ENCODE data around the gene BAX.

The BAX gene

GRCh38 chr19:48928164-48929025, 26.3 kb upstream of the BAX start:
- DNase-seq (ENCODE audit: low read depth), result no peak

- DNase-seq (ENCODE audit: low read depth), result peak; percentile 48
Measured at GRCh38 chr19:48933382-48933932, 21.2 kb upstream of the BAX start, which contains the start of gene DHDH. DHDH (plus strand) TSS chr19:48933699; CDS start chr19:48933722, 23 bp downstream.

DNA sequence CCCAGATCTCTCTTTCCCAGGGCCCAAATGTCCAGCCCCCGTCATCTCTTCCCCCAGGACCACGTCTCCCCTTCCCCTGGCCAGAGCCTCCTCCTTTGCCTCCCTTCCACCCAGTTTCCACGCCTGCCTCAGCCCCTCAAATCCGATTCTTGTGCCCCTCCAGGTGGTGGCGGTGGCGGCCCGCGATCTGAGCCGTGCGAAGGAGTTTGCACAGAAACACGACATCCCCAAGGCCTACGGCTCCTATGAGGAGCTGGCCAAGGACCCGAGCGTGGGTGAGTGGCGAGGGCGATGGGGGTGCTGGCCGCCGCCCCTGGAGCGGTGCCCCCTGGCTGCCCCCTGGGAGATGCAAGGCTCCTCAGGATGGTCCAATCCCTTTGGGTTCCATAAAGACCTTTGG, 19.8 kb upstream of the BAX start:
- no peak for DNase-seq (ENCODE audit: low read depth)

- DNase-seq (ENCODE audit: low read depth), result no peak
Measured at GRCh38 chr19:48935864-48936263, 18.8 kb upstream of the BAX start.

GRCh38 chr19:48938256-48938655, 16.4 kb upstream of the BAX start:
- no peak for DNase-seq (ENCODE audit: low read depth)

GRCh38 chr19:48940902-48941301, 13.8 kb upstream of the BAX start:
- DNase-seq (ENCODE audit: low read depth), result no peak

DNA sequence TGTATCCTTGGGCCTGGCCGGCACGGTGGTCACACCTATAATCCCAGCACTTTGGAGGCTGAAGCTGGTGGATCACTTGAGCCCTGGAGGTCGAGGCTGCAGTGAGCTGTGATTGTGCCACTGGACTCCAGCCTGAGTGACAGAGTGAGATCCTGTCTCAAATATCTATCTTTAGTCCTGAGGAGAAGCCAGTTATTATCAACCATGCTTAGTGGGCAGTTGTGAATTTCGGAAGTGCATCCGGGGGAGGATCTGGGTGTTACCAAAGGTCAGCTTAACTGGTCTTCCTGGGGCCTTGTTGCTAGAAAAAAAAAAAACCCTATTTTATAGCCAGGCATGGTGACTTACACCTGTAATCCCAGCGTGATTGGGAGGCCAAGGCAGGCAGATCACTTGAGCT, 11.6 kb upstream of the BAX start:
- no peak for DNase-seq (ENCODE audit: low read depth)

GRCh38 chr19:48945415-48945814, 9.3 kb upstream of the BAX start:
- no peak for DNase-seq (ENCODE audit: low read depth)

- DNase-seq (ENCODE audit: low read depth), result no peak
Measured at GRCh38 chr19:48945817-48946216, 8.9 kb upstream of the BAX start.

DNA sequence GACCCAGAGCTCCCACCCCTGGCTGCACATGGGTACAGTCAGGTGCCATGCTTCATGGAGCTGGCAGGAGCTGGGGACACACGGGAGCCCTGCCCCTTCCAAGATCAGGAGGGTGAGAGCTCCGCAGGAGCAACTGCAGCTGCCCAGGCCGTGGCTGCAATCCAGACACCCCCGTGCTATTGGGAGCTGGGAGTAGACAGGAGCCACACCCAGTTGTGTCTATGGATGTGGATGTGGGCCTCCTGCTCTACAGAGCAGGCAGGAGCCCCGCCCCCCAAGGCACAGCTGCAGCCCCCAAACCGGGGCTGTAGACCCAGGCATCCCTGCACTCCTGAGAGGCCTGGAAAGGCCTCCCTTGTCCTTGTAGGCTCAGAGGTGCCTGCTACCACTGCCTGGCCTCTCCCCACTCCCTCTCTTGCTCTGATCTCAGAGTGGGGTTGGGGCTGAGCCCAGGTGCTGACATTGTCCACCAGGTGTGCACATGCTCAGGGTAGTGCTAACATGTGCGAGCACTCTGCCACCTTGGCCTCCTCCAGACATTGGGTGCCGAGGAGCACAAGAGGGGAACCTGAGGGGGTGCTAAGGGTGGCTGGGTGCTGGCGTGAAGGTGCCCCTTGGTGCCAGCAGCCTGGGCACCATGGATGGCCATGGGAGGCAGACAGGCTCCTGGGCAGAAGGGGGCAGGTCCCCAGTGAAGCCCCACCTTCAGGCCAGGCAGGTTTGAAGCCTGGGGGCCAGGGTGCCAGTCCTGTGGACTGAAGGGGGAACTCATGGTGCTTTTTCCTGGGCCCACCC, 8.0 kb upstream of the BAX start:
- no peak for DNase-seq (ENCODE audit: low read depth)

DNA sequence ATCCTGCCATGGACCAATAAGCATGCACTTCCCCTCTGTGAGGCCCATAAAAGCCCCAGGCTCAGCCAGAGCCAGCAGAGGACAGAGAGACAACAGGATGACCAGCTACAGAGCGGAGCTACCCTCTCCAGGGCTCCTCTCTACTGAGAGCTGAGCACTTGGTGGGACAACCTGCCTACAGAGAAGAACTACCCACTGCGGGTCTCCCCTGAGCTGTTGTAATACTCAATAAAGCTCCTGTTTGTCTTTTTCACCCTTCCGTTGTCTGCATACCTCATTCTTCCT, 7.5 kb upstream of the BAX start:
- no peak for DNase-seq (ENCODE audit: low read depth)

DNA sequence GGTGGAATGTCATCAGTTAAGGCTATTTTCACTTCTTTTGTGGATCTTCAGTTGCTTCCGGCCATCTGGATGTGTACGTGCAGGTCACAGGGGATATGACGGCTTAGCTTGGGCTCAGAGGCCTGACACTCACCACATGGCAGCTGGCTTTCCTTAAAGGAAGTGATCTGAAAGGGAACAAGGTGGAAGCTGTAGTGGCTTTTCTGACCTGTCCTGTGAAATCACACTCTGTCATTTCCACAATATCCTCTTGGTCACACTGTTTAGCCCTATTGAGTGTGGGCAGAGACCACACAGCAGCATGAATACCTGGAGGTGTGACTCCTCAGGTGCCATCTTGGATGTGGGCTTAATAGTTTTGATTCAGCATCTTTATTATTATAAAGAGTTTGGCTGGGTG, 4.5 kb upstream of the BAX start:
- no peak for DNase-seq (ENCODE audit: low read depth)

- no peak for DNase-seq (ENCODE audit: low read depth)
Measured at GRCh38 chr19:48950830-48951519, 3.7 kb upstream of the BAX start.

DNA sequence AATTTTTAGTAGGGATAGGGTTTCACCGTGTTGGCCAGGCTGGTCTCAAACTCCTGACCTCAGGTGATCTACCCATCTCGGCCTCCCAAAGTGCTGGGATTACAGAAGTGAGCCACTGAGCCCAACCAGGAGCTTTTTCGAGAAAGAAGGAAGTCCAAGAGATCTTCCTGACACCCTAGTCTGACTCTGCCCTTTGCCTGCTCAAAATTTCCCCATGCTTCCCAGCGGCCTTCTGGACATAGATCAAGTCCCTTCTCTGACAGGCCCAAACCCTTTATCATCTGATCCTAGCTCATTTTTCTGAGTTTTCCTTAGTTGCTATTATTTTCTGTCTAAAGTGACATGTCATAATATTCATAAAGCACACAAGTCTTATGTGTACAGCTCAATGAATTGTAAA, 1.5 kb upstream of the BAX start:
- no peak for DNase-seq (ENCODE audit: low read depth)

DNA sequence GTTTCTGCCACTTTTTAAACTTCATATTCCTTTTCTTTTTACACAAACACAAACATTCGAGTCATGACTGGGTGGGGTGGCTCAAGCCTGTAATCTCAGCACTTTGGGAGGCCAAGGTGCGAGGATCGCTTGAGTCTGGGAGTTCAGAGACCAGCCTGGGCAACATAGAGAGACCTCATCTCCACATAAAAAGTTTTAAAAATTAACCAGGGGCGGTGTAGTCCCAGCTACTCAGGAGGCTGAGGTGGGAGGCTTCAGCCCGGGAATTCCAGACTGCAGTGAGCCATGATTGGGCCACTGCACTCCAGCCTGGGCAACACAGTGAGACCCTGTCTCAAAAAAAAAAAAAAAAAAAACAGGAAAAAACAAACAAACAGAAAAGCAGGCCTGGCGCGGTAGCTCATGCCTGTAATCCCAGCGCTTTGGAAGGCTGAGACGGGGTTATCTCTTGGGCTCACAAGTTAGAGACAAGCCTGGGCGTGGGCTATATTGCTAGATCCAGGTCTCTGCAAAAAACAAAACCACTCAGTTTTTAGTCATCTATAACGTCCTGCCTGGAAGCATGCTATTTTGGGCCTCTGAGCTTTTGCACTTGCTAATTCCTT, 583 bp upstream of the BAX start:
- DNase-seq (ENCODE audit: low read depth), result no peak

DNA sequence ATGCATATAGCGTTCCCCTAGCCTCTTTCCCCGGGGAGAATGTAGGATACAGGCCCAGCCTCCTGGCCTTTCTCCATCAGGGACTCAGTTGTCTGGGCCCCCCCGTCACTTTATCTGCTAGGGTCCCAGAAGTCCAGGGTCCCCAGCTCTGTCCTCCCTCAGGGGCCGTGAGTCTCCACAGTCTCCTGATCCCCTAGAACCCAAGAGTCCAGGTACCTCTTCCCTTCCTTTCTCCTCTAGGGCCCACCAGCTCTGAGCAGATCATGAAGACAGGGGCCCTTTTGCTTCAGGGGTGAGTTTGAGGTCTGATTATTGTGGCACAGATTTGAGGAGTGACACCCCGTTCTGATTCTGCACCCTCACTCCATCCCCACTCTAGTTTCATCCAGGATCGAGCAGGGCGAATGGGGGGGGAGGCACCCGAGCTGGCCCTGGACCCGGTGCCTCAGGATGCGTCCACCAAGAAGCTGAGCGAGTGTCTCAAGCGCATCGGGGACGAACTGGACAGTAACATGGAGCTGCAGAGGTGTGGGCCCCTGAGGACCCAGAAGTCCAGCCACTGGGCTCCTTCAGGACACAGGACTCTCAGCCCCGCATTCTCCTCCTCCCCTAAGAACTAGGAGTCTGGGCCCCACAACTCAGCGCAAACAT, 758 bp downstream of the BAX start:
- DNase-seq (ENCODE audit: low read depth), result no peak

GRCh38 chr19:48958006-48958405, 3.3 kb downstream of the BAX start:
- DNase-seq (ENCODE audit: low read depth), result no peak

GRCh38 chr19:48959341-48960239, 4.9 kb downstream of the BAX start:
- DNase-seq (ENCODE audit: low read depth), result no peak

DNA sequence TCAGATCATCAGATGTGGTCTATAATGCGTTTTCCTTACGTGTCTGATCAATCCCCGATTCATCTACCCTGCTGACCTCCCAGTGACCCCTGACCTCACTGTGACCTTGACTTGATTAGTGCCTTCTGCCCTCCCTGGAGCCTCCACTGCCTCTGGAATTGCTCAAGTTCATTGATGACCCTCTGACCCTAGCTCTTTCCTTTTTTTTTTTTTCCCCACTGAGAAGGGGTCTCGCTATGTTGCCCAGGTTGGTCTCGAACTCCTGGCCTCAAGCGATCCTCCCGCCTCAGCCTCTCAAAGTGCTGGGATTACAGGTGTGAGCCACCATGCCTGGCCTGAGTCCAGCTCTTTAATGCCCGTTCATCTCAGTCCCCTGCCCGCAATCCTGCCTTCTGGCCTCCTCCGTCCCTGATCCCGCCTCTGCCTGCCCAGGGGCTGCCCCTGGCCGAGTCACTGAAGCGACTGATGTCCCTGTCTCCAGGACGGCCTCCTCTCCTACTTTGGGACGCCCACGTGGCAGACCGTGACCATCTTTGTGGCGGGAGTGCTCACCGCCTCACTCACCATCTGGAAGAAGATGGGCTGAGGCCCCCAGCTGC, 6.5 kb downstream of the BAX start:
- DNase-seq (ENCODE audit: low read depth), result no peak

GRCh38 chr19:48961673-48962028, 7.0 kb downstream of the BAX start:
- no peak for DNase-seq (ENCODE audit: low read depth)

Data from iris pigment epithelial cell (primary cell).